Type B pancreatic cell (in vitro differentiated cells): ENCODE data around the gene TMTC2. TPM values are rescaled to one million over a fixed set of nuclear protein-coding genes. Genes with fewer than 3 reads are reported as not detected.

ENCODE experiments used
- DNase-seq: peaks from one replicate; pipeline ENCODE4 v3.0.0; 2021; ENCODE audit warnings: mixed read lengths; ENCODE audit not compliant: unreplicated experiment; ENCODE audit errors: extremely low spot score
- H3K27ac Mint-ChIP-seq: 2 replicates; pipeline ENCODE4 v1.8.0; 2021; ENCODE audit warnings: mild to moderate bottlenecking, mixed read lengths
- H3K27me3 Mint-ChIP-seq: 2 replicates; pipeline ENCODE4 v1.8.0; 2021; ENCODE audit warnings: mixed read lengths
- H3K36me3 Mint-ChIP-seq: 2 replicates; pipeline ENCODE4 v1.8.0; 2021; ENCODE audit warnings: mixed read lengths
- H3K4me1 Mint-ChIP-seq: one replicate; pipeline ENCODE4 v1.8.0; 2021; ENCODE audit warnings: mixed read lengths; ENCODE audit not compliant: unreplicated experiment
- H3K4me3 Mint-ChIP-seq: 2 replicates; pipeline ENCODE4 v1.8.0; 2021; ENCODE audit warnings: mild to moderate bottlenecking, mixed read lengths
- H3K9me3 Mint-ChIP-seq: 2 replicates; pipeline ENCODE4 v1.8.0; 2021; ENCODE audit warnings: mixed read lengths
- CTCF ChIP-seq: fragments of 200-600 bp; sonication (generic); conservative IDR thresholded peaks from 2 replicates; pipeline ENCODE4 v1.5.0; 2021; ENCODE audit warnings: antibody characterized with exemption, mild to moderate bottlenecking
- total RNA-seq: library from RNA; stranded (reverse); gene quantifications from 2 replicates; pipeline ENCODE4 v1.2.1, GENCODE V29; 2021; ENCODE audit warnings: low replicate concordance

TMTC2 gene
- total RNA-seq, 1 donor from 2014 or later: 31.0 TPM

- peaks cover 16% of the 10 kb centered on the region for H3K4me1 Mint-ChIP-seq
- H3K36me3 Mint-ChIP-seq: no peaks in the 10 kb centered on the region
- peaks cover 9% of the 10 kb centered on the region for H3K27me3 Mint-ChIP-seq
- no peak overlapping the region for H3K4me3 Mint-ChIP-seq
- DNase-seq: no peak
- no peak for TF ChIP-seq CTCF
- no peaks in the 10 kb centered on the region for H3K9me3 Mint-ChIP-seq
- no peak overlapping the region for H3K27ac Mint-ChIP-seq
Observed at GRCh38 chr12:83172441-83172840, 485.7 kb downstream of the TMTC2 start.

GRCh38 chr12:83172866-83173649 lies 486.4 kb downstream of the TMTC2 start:
- Mint-ChIP-seq H3K4me1 (peaks cover 16% of the 10 kb centered on the region), H3K27ac (no peak overlapping the region), H3K9me3 (no peaks in the 10 kb centered on the region), H3K4me3 (no peak overlapping the region), H3K36me3 (no peaks in the 10 kb centered on the region), H3K27me3 (peaks cover 4% of the 10 kb centered on the region)
- no peak for TF ChIP-seq CTCF
- DNase-seq: no peak

GRCh38 chr12:83179999-83180398 lies 493.3 kb downstream of the TMTC2 start:
- Mint-ChIP-seq H3K9me3 (no peaks in the 10 kb centered on the region), H3K4me3 (no peak overlapping the region), H3K27ac (no peak overlapping the region), H3K27me3 (no peaks in the 10 kb centered on the region), H3K4me1 (no peaks in the 10 kb centered on the region), H3K36me3 (no peaks in the 10 kb centered on the region)
- no peak for DNase-seq
- no peak for TF ChIP-seq CTCF

- no peaks in the 10 kb centered on the region for H3K4me1 Mint-ChIP-seq
- H3K4me3 Mint-ChIP-seq: no peak overlapping the region
- no peaks in the 10 kb centered on the region for H3K27me3 Mint-ChIP-seq
- H3K9me3 Mint-ChIP-seq: no peaks in the 10 kb centered on the region
- no peak overlapping the region for H3K27ac Mint-ChIP-seq
- DNase-seq: no peak
- TF ChIP-seq CTCF: no peak
- no peaks in the 10 kb centered on the region for H3K36me3 Mint-ChIP-seq
Observed at GRCh38 chr12:83181074-83181473, 494.4 kb downstream of the TMTC2 start.

GRCh38 chr12:83183132-83183531 lies 496.4 kb downstream of the TMTC2 start:
- Mint-ChIP-seq H3K27ac (no peak overlapping the region), H3K9me3 (no peaks in the 10 kb centered on the region), H3K36me3 (no peaks in the 10 kb centered on the region), H3K4me3 (no peak overlapping the region), H3K27me3 (no peaks in the 10 kb centered on the region), H3K4me1 (no peaks in the 10 kb centered on the region)
- no peak for TF ChIP-seq CTCF
- DNase-seq: no peak
